ENCODE results near the gene LGI2. TPM values are rescaled to one million over a fixed set of nuclear protein-coding genes. Genes with fewer than 3 reads are reported as not detected.

Gene LGI2
- total RNA-seq, 1 donor from 2014 or later: 0.08 TPM

- Mint-ChIP-seq H3K4me1 (ENCODE audit: unreplicated experiment) (no peaks in the 10 kb centered on the region), H3K9me3 (ENCODE audit: unreplicated experiment) (no peaks in the 10 kb centered on the region), H3K27me3 (ENCODE audit: unreplicated experiment) (peaks cover 25% of the 10 kb centered on the region), H3K27ac (ENCODE audit: unreplicated experiment) (no peak overlapping the region), H3K4me3 (ENCODE audit: unreplicated experiment) (no peak overlapping the region), H3K36me3 (ENCODE audit: unreplicated experiment) (no peaks in the 10 kb centered on the region)
- TF ChIP-seq CTCF (IDR thresholded peaks at IDR 0.05): no peak
- no peak for DNase-seq (ENCODE audit: extremely low spot score, unreplicated experiment)
Observed at GRCh38 chr4:25063116-25063515, 32.4 kb upstream of the LGI2 start.

GRCh38 chr4:25062098-25062497 lies 31.4 kb upstream of the LGI2 start:
- H3K4me3 Mint-ChIP-seq (ENCODE audit: unreplicated experiment): no peak overlapping the region
- no peak for DNase-seq (ENCODE audit: extremely low spot score, unreplicated experiment)
- no peaks in the 10 kb centered on the region for H3K9me3 Mint-ChIP-seq (ENCODE audit: unreplicated experiment)
- H3K27me3 Mint-ChIP-seq (ENCODE audit: unreplicated experiment): peaks cover 23% of the 10 kb centered on the region
- H3K27ac Mint-ChIP-seq (ENCODE audit: unreplicated experiment): no peak overlapping the region
- H3K36me3 Mint-ChIP-seq (ENCODE audit: unreplicated experiment): no peaks in the 10 kb centered on the region
- no peak for TF ChIP-seq CTCF (IDR thresholded peaks at IDR 0.05)
- H3K4me1 Mint-ChIP-seq (ENCODE audit: unreplicated experiment): no peaks in the 10 kb centered on the region

- H3K4me1 Mint-ChIP-seq (ENCODE audit: unreplicated experiment): no peaks in the 10 kb centered on the region
- TF ChIP-seq CTCF (IDR thresholded peaks at IDR 0.05): no peak
- H3K9me3 Mint-ChIP-seq (ENCODE audit: unreplicated experiment): no peaks in the 10 kb centered on the region
- H3K27me3 Mint-ChIP-seq (ENCODE audit: unreplicated experiment): peaks cover 26% of the 10 kb centered on the region
- H3K27ac Mint-ChIP-seq (ENCODE audit: unreplicated experiment): no peak overlapping the region
- no peak for DNase-seq (ENCODE audit: extremely low spot score, unreplicated experiment)
- no peak overlapping the region for H3K4me3 Mint-ChIP-seq (ENCODE audit: unreplicated experiment)
- no peaks in the 10 kb centered on the region for H3K36me3 Mint-ChIP-seq (ENCODE audit: unreplicated experiment)
Observed at GRCh38 chr4:25061602-25062001, 30.9 kb upstream of the LGI2 start.

- DNase-seq (ENCODE audit: extremely low spot score, unreplicated experiment): no peak
- Mint-ChIP-seq H3K36me3 (ENCODE audit: unreplicated experiment) (no peaks in the 10 kb centered on the region), H3K4me3 (ENCODE audit: unreplicated experiment) (no peak overlapping the region), H3K4me1 (ENCODE audit: unreplicated experiment) (no peaks in the 10 kb centered on the region), H3K9me3 (ENCODE audit: unreplicated experiment) (no peaks in the 10 kb centered on the region), H3K27me3 (ENCODE audit: unreplicated experiment) (peaks cover 31% of the 10 kb centered on the region), H3K27ac (ENCODE audit: unreplicated experiment) (no peak overlapping the region)
- TF ChIP-seq CTCF (IDR thresholded peaks at IDR 0.05): no peak
Observed at GRCh38 chr4:25060963-25061340, 30.2 kb upstream of the LGI2 start.

GRCh38 chr4:25060241-25060962 lies 29.7 kb upstream of the LGI2 start:
- Mint-ChIP-seq H3K4me3 (ENCODE audit: unreplicated experiment) (no peak overlapping the region), H3K27me3 (ENCODE audit: unreplicated experiment) (peaks cover 31% of the 10 kb centered on the region)

More at GRCh38 chr4:25060241-25060962, 29.7 kb upstream of the LGI2 start:
- no peak for TF ChIP-seq CTCF (IDR thresholded peaks at IDR 0.05)
- no peak for DNase-seq (ENCODE audit: extremely low spot score, unreplicated experiment)
- H3K9me3 Mint-ChIP-seq (ENCODE audit: unreplicated experiment): no peaks in the 10 kb centered on the region
- H3K27ac Mint-ChIP-seq (ENCODE audit: unreplicated experiment): no peak overlapping the region
- no peaks in the 10 kb centered on the region for H3K4me1 Mint-ChIP-seq (ENCODE audit: unreplicated experiment)
- no peaks in the 10 kb centered on the region for H3K36me3 Mint-ChIP-seq (ENCODE audit: unreplicated experiment)

All from osteocyte (in vitro differentiated cells).